Liver (tissue), 9 donors: Measurements from ENCODE around the gene TMEM79. TPM values are rescaled to one million over a fixed set of nuclear protein-coding genes. Genes with fewer than 3 reads are reported as not detected.

Source experiments
- DNase-seq: peaks from one replicate; pipeline ENCODE4 v3.0.0-alpha.2; 2017; ENCODE audit warnings: low spot score
- H3K27ac ChIP-seq, 2 donors: one replicate each; pipeline ENCODE4 v1.7.0; 2013; ENCODE audit warnings: inconsistent platforms in 2 of 2, low read length in 2 of 2, control low read depth in 1 of 2, low read depth in 1 of 2, mild to moderate bottlenecking in 1 of 2
- H3K27me3 ChIP-seq, 4 donors: one replicate each; pipeline versions ENCODE4 v1.6.1 to v1.7.0; 2013; ENCODE audit warnings: low read length in 3 of 4, inconsistent platforms in 1 of 4, mild to moderate bottlenecking in 1 of 4, moderate library complexity in 1 of 4; ENCODE audit not compliant: control insufficient read depth in 4 of 4, insufficient read depth in 4 of 4
- H3K36me3 ChIP-seq, 4 donors: one replicate each; pipeline versions ENCODE4 v1.6.1 to v1.7.0; 2013; ENCODE audit warnings: low read length in 3 of 4, mild to moderate bottlenecking in 3 of 4, low read depth in 1 of 4, moderate library complexity in 1 of 4; ENCODE audit not compliant: control insufficient read depth in 4 of 4, insufficient read depth in 3 of 4
- H3K4me1 ChIP-seq, 4 donors: one replicate each; pipeline versions ENCODE4 v1.6.1 to v1.7.0; 2013; ENCODE audit warnings: low read length in 3 of 4, mild to moderate bottlenecking in 3 of 4, moderate library complexity in 1 of 4; ENCODE audit not compliant: control insufficient read depth in 4 of 4, insufficient read depth in 4 of 4
- H3K4me3 ChIP-seq, 3 donors: one replicate each; pipeline versions ENCODE4 v1.6.1 to v1.7.0; 2013; ENCODE audit warnings: low read length in 3 of 3, control low read depth in 1 of 3, low read depth in 1 of 3, mild to moderate bottlenecking in 1 of 3
- H3K9ac ChIP-seq, 2 donors: one replicate each; pipeline ENCODE4 v1.7.0; 2013; ENCODE audit warnings: low read length in 2 of 2, mild to moderate bottlenecking in 2 of 2, moderate library complexity in 2 of 2, control low read depth in 1 of 2, low read depth in 1 of 2
- H3K9me3 ChIP-seq, 4 donors: one replicate each; pipeline versions ENCODE4 v1.6.1 to v1.7.0; 2013; ENCODE audit warnings: low read length in 3 of 4; ENCODE audit not compliant: control insufficient read depth in 4 of 4
- EGR1 ChIP-seq, 2 donors: IDR thresholded peaks; 2 replicates each; pipeline ENCODE4 v1.6.1; 2016 to 2018; ENCODE audit warnings: antibody characterized with exemption in 2 of 2, low read depth in 2 of 2
- FOXA1 ChIP-seq: IDR thresholded peaks from 2 replicates; pipeline ENCODE4 v1.6.1; 2016; ENCODE audit warnings: antibody characterized with exemption
- FOXA2 ChIP-seq: IDR thresholded peaks from 2 replicates; pipeline ENCODE4 v1.6.1; 2016; ENCODE audit warnings: antibody characterized with exemption
- HNF4A ChIP-seq, 2 donors: conservative IDR thresholded peaks; 2 replicates each; pipeline ENCODE4 v1.6.1; 2016; ENCODE audit warnings: antibody characterized with exemption in 2 of 2, mild to moderate bottlenecking in 2 of 2
- HNF4G ChIP-seq: IDR thresholded peaks from 2 replicates; pipeline ENCODE4 v1.6.1; 2016; ENCODE audit warnings: antibody characterized with exemption
- JUND ChIP-seq, 2 donors: IDR thresholded peaks; 2 replicates each; pipeline ENCODE4 v1.6.1; 2016; ENCODE audit warnings: antibody characterized with exemption in 2 of 2
- NR2F2 ChIP-seq: IDR thresholded peaks from 2 replicates; pipeline ENCODE4 v1.6.1; 2016; ENCODE audit warnings: antibody characterized with exemption
- RAD21 ChIP-seq, 2 donors: IDR thresholded peaks; 2 replicates each; pipeline ENCODE4 v1.6.1; 2016; ENCODE audit warnings: antibody characterized with exemption in 2 of 2, mild to moderate bottlenecking in 2 of 2
- RXRA ChIP-seq, 2 donors: IDR thresholded peaks; 2 replicates each; pipeline ENCODE4 v1.6.1; 2017 to 2018; ENCODE audit warnings: antibody characterized with exemption in 2 of 2, mild to moderate bottlenecking in 1 of 2
- SP1 ChIP-seq: IDR thresholded peaks from 2 replicates; pipeline ENCODE4 v1.6.1; 2018; ENCODE audit warnings: antibody characterized with exemption, mild to moderate bottlenecking
- TAF1 ChIP-seq: conservative IDR thresholded peaks from 2 replicates; pipeline ENCODE4 v1.6.1; 2016; ENCODE audit warnings: antibody characterized with exemption, mild to moderate bottlenecking
- YY1 ChIP-seq: IDR thresholded peaks from 2 replicates; pipeline ENCODE4 v1.6.1; 2016; ENCODE audit warnings: antibody characterized with exemption, mild to moderate bottlenecking
- WGBS: extraction: QIAGEN DNeasy Blood & Tissue Kit; methylation state at CpG from one replicate; pipeline ENCODE4 v1.1.7; 2013; 5-methylcytosine and 5-hydroxymethylcytosine counted together
- polyA plus RNA-seq, 2 donors: library from polyadenylated mRNA; stranded (reverse) in 1 of 2; unstranded in 1 of 2; fragments of 200-250 nt in 1 of 2; fragments of >200 nt in 1 of 2; fragmentation: Nextera tagmentation in 1 of 2; extraction: Ambion mirVana in 1 of 2; gene quantifications; one replicate each; pipeline versions ENCODE4 v1.2.1 to v1.2.3, GENCODE V29; 2013 to 2015
- total RNA-seq, 2 donors: library from RNA; depleted of rRNA; stranded (reverse); fragments of >200 nt; gene quantifications; one replicate each; pipeline ENCODE4 v1.2.3, GENCODE V29; 2014
- TF ChIP-seq, protein P1 (sequence below): IDR thresholded peaks from 2 replicates; pipeline ENCODE4 v1.6.1; 2016; ENCODE audit warnings: antibody characterized with exemption
- TF ChIP-seq, protein P2 (sequence below): IDR thresholded peaks from 2 replicates; pipeline ENCODE4 v1.6.1; 2016; ENCODE audit warnings: antibody characterized with exemption
- TF ChIP-seq, protein P3 (sequence below): fragments of 150-350 bp; IDR thresholded peaks from 2 replicates; pipeline ENCODE4 v1.5.1; 2017; ENCODE audit warnings: improper control_type of control experiment, low read depth, low read length; ENCODE audit not compliant: missing input control
- TF ChIP-seq, protein P4 (sequence below): IDR thresholded peaks from 2 replicates; pipeline ENCODE4 v1.6.1; 2016; ENCODE audit warnings: antibody characterized with exemption, mild to moderate bottlenecking
- donor health status: healthy.
- donor health status: healthy.
- donor health status: healthy.
- donor health status: healthy.
- donor health status: healthy.

TMEM79 gene
- total and polyA plus RNA-seq, 4 donors, result 1.2 to 2.2 (median 1.6) TPM

- H3K4me3 ChIP-seq, result peak overlapping the region; percentile 82 to 99 (median 96)
- peaks cover 10 to 60% (median 41%) of the 10 kb centered on the region in 4 donors for H3K4me1 ChIP-seq
- H3K9me3 ChIP-seq, result no peaks in the 10 kb centered on the region
- H3K27me3 ChIP-seq, result no peaks in the 10 kb centered on the region
- peak overlapping the region; percentile 95 to 98 for H3K27ac ChIP-seq
- TF ChIP-seq, protein P1, sequence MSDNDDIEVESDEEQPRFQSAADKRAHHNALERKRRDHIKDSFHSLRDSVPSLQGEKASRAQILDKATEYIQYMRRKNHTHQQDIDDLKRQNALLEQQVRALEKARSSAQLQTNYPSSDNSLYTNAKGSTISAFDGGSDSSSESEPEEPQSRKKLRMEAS, result peak; percentile 34
- TF ChIP-seq HNF4G (no peak), RXRA (IDR thresholded peaks at IDR 0.05) (no peak), EGR1 (IDR thresholded peaks at IDR 0.05; ENCODE audit: low read depth in 2 of 2) (peak; percentile 81 to 89), FOXA2 (no peak), RAD21 (IDR thresholded peaks at IDR 0.05) (no peak), HNF4A (conservative IDR thresholded peaks at IDR 0.05) (peak in 1 of 2 donors; percentile 56), NR2F2 (no peak)
- TF ChIP-seq, protein P2, sequence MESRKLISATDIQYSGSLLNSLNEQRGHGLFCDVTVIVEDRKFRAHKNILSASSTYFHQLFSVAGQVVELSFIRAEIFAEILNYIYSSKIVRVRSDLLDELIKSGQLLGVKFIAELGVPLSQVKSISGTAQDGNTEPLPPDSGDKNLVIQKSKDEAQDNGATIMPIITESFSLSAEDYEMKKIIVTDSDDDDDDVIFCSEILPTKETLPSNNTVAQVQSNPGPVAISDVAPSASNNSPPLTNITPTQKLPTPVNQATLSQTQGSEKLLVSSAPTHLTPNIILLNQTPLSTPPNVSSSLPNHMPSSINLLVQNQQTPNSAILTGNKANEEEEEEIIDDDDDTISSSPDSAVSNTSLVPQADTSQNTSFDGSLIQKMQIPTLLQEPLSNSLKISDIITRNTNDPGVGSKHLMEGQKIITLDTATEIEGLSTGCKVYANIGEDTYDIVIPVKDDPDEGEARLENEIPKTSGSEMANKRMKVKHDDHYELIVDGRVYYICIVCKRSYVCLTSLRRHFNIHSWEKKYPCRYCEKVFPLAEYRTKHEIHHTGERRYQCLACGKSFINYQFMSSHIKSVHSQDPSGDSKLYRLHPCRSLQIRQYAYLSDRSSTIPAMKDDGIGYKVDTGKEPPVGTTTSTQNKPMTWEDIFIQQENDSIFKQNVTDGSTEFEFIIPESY, result peak; percentile 18
- TF ChIP-seq, protein P3, sequence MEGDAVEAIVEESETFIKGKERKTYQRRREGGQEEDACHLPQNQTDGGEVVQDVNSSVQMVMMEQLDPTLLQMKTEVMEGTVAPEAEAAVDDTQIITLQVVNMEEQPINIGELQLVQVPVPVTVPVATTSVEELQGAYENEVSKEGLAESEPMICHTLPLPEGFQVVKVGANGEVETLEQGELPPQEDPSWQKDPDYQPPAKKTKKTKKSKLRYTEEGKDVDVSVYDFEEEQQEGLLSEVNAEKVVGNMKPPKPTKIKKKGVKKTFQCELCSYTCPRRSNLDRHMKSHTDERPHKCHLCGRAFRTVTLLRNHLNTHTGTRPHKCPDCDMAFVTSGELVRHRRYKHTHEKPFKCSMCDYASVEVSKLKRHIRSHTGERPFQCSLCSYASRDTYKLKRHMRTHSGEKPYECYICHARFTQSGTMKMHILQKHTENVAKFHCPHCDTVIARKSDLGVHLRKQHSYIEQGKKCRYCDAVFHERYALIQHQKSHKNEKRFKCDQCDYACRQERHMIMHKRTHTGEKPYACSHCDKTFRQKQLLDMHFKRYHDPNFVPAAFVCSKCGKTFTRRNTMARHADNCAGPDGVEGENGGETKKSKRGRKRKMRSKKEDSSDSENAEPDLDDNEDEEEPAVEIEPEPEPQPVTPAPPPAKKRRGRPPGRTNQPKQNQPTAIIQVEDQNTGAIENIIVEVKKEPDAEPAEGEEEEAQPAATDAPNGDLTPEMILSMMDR, result no peak
- peak overlapping the region; percentile 61 to 98 for H3K9ac ChIP-seq
- peaks cover 4 to 18% (median 11%) of the 10 kb centered on the region in 4 donors for H3K36me3 ChIP-seq
- WGBS, result 6% methylated on average over 22 of the region's 22 CpGs
- no peak for DNase-seq
Measured at GRCh38 chr1:156281693-156282478, 2.2 kb upstream of the TMEM79 start.

GRCh38 chr1:156282479-156283222, 1.5 kb upstream of the TMEM79 start, which contains the start of gene SMG5:
SMG5 (minus strand) TSS chr1:156282825; CDS start chr1:156282680, 145 bp downstream.
- no peaks in the 10 kb centered on the region for H3K9me3 ChIP-seq
- H3K27me3 ChIP-seq, result no peaks in the 10 kb centered on the region
- peak within 1 kb of the TSS; percentile 95 to 98 for H3K27ac ChIP-seq
- WGBS, result under 1% methylated on average over 50 of the region's 50 CpGs
- H3K4me3 ChIP-seq, result peak within 1 kb of the TSS; percentile 82 to 99 (median 96)
- peaks cover 7 to 52% (median 34%) of the 10 kb centered on the region in 4 donors for H3K4me1 ChIP-seq
- DNase-seq, result peak; percentile 90
- peak within 1 kb of the TSS; percentile 80 to 98 for H3K9ac ChIP-seq
- H3K36me3 ChIP-seq, result peaks cover 4 to 15% (median 11%) of the 10 kb centered on the region in 4 donors
- TF ChIP-seq, protein P2, result peak; percentile 99
- TF ChIP-seq JUND (IDR thresholded peaks at IDR 0.05) (peak; percentile 30 to 70), HNF4G (peak; percentile 32), SP1 (peak; percentile 81), YY1 (peak; percentile 99), FOXA1 (peak; percentile 65), RXRA (IDR thresholded peaks at IDR 0.05) (peak; percentile 58 to 74), EGR1 (IDR thresholded peaks at IDR 0.05; ENCODE audit: low read depth in 2 of 2) (peak in 1 of 2 donors; percentile 31), NR2F2 (no peak), TAF1 (peak; percentile 36), RAD21 (IDR thresholded peaks at IDR 0.05) (peak; percentile 20 to 36), HNF4A (conservative IDR thresholded peaks at IDR 0.05) (peak; percentile 60 to 75)
- TF ChIP-seq, protein P3, result no peak
- TF ChIP-seq, protein P4, sequence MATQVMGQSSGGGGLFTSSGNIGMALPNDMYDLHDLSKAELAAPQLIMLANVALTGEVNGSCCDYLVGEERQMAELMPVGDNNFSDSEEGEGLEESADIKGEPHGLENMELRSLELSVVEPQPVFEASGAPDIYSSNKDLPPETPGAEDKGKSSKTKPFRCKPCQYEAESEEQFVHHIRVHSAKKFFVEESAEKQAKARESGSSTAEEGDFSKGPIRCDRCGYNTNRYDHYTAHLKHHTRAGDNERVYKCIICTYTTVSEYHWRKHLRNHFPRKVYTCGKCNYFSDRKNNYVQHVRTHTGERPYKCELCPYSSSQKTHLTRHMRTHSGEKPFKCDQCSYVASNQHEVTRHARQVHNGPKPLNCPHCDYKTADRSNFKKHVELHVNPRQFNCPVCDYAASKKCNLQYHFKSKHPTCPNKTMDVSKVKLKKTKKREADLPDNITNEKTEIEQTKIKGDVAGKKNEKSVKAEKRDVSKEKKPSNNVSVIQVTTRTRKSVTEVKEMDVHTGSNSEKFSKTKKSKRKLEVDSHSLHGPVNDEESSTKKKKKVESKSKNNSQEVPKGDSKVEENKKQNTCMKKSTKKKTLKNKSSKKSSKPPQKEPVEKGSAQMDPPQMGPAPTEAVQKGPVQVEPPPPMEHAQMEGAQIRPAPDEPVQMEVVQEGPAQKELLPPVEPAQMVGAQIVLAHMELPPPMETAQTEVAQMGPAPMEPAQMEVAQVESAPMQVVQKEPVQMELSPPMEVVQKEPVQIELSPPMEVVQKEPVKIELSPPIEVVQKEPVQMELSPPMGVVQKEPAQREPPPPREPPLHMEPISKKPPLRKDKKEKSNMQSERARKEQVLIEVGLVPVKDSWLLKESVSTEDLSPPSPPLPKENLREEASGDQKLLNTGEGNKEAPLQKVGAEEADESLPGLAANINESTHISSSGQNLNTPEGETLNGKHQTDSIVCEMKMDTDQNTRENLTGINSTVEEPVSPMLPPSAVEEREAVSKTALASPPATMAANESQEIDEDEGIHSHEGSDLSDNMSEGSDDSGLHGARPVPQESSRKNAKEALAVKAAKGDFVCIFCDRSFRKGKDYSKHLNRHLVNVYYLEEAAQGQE, result peak; percentile 57
